GM12875 (cell line): ENCODE measurements around the gene C21orf58.

Experiments used
- H3K4me3 ChIP-seq: one replicate; pipeline ENCODE4 v1.5.1; 2011; ENCODE audit warnings: low read depth, low read length, control low read depth
- CTCF ChIP-seq: IDR thresholded peaks from 2 replicates; pipeline ENCODE4 v1.5.1; 2011; ENCODE audit warnings: low read depth, mild to moderate bottlenecking, control low read depth, inconsistent platforms, low read length, moderate library complexity, borderline replicate concordance; ENCODE audit not compliant: insufficient read depth

C21orf58 gene

GRCh38 chr21:46323227-46323709, 402 bp downstream of the C21orf58 start:
- TF ChIP-seq CTCF = no peak
- H3K4me3 ChIP-seq = peak overlapping the region; percentile 100

- no peak for TF ChIP-seq CTCF
- H3K4me3 ChIP-seq = peak overlapping the region; percentile 100
These were observed 1.1 kb downstream of the C21orf58 start for GRCh38 chr21:46322351-46323226.

GRCh38 chr21:46320331-46320801, 3.3 kb downstream of the C21orf58 start:
- no peak for TF ChIP-seq CTCF

GRCh38 chr21:46319186-46319585, 4.5 kb downstream of the C21orf58 start:
- no peak overlapping the region for H3K4me3 ChIP-seq
- no peak for TF ChIP-seq CTCF

More at GRCh38 chr21:46320331-46320801, 3.3 kb downstream of the C21orf58 start:
- no peak overlapping the region for H3K4me3 ChIP-seq

GRCh38 chr21:46318464-46318845, 5.2 kb downstream of the C21orf58 start:
- TF ChIP-seq CTCF = no peak
- no peak overlapping the region for H3K4me3 ChIP-seq

- TF ChIP-seq CTCF = no peak
- H3K4me3 ChIP-seq = no peak overlapping the region
These were observed 5.8 kb downstream of the C21orf58 start for GRCh38 chr21:46317710-46318463.
